DMS53 (cell line): ENCODE measurements around the gene CCL14.
A peak's percentile ranks its signal among the peaks of the same experiment; 100 is the strongest.
"Not testable (repeated sequence)": the region's sequence is repeated elsewhere in the genome, so short reads cannot be mapped to it uniquely, and the experiment has no call there.

Experiments
- DNase-seq: peaks from one replicate; lab custom pipeline; 2025; lab: John Stamatoyannopoulos, UW

CCL14 gene

DNA sequence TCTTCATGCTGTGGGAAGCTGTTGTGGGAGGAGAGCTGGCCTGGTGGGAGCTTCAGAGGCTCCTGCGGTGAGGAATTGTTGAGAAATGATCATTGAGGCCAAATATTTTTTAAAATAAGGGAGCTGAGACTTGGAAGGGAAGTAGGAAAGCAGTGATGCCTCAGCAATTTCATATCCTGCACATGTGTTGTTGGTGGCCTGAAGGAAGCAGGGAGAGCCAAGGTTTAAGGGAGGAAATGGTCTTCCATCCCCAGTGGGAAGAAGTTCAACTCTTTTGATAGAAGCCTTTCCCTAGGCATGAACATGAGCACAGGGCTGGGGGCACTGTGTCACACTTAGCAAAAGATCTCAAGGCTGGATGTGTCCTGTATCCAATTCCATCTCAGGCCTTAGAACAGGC, at the start of gene CCL14:
Gene CCL14 (minus strand): TSS at position 87 of the 400 bp plus-strand sequence. CDS start 80 bp downstream, at position 7.
- no peak for DNase-seq

DNA sequence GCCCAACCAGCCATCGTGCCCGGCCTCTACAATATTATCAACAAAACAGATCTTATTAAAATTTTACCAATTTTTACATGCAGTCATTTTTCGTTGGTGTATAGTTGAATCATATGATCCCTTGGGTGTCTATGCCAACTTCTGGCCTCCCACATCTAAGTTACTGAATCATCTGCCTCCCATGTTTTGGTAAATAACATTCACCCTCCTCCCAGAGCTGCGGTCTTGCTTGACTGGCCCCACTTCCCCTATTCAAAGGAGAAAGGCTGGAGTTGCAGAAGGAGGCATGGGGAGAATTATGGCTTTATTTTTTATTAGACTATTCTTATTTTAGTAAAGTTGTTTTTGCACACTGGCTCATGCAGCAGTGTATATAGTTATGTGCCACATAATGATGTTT, 49.7 kb upstream of the CCL14 start:
- no peak for DNase-seq

GRCh38 chr17:36034127-36034526, 47.6 kb upstream of the CCL14 start:
- DNase-seq: no peak

DNA sequence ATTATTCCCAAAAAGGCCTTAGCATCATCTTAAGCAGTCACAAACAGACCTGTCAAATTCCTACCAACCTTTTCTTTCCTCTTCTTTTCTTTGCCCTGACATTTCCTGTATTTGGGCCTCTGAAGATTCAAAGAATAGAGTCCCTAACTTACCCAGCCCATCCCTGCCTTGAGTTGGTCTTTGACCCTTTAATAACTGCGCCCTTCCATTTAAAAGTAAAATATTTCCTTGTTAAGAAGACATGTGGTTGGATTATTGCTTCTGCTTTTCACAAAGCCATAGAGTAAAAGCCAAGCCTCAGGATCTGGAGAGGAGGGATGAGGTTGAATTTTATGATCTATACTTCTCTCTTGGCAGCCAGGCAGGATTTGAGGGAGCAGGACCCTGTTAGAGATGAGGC, 44.4 kb upstream of the CCL14 start:
- DNase-seq: no peak

- DNase-seq: no peak
Measured at GRCh38 chr17:36027761-36028160, 41.2 kb upstream of the CCL14 start.

- no peak for DNase-seq
Measured at GRCh38 chr17:36024106-36024869, 37.8 kb upstream of the CCL14 start.

DNA sequence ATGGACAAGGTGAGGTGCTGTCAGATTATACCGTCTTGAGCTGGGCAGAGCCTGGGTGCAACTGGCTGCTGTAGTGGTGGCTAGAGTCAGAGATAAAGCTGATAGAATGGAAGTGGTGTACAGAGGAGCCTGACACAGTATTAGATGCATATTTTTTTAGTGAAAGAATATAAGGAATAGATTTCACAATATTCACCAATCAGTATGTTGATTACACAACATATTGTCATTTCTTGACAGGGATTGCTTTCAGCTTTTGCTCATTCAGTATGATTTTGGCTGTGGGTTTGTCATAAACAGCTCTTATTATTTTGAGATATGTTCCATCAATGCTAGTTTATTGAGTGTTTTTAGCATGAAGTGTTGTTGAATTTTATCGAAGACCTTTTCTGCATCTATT, 32.9 kb upstream of the CCL14 start:
- DNase-seq: no peak

GRCh38 chr17:36017799-36018198, 31.3 kb upstream of the CCL14 start, which contains the start of gene CCL23:
Gene CCL23 (minus strand): TSS chr17:36017972. CDS start chr17:36017897, 75 bp downstream.
- no peak for DNase-seq

DNA sequence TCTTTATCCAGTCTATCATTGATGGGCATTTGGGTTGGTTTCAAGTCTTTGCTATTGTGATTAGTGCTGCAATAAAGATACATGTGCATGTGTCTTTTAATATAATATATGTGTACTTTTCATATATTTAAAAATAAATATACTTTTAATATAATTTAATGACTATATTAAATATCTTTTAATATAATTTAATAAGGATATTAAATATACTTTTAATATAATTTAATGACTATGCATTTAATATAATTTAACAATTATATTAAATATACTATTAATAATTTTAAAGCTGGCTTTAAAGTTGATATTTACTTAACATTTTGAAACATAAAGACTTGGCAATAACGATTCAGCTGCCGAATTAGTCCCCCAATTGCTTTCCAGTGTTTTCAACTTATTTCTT, 30.0 kb upstream of the CCL14 start:
- no peak for DNase-seq

DNA sequence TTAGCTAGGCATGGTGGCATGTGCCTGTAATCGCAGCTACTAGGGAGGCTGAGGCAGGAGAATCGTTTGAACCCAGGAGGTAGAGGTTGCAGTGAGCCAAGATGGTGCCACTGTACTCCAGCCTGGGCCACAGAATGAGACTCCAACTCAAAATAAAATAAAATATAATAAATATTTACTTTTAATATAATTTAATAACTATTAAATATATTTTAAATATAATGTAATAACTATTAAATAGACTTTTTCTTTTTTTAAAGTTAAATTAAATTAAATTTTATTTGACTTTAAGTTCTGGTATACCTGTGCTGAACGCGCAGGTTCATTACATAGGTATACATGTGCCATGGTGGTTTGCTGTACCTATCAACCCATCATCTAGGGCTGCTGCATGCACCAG, 29.4 kb upstream of the CCL14 start:
- not testable (repeated sequence) for DNase-seq

DNA sequence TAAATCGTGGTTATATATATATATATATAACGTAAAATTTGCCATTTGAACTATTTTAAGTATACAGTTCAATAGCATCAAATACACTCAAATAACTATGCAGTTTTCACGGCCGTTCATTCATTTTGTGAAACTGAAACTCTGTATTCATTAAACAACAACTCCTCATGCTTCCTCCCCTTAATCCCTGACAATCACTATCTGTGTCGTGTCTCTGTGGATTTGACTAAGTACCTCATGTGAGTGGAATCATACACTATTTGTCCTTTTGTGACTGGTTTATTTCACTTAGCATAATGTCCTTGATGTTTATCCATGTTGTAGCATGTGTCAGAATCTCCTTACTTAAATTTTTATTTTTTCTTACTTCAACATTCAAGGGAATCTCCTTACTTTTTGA, 28.4 kb upstream of the CCL14 start:
- no peak for DNase-seq

DNA sequence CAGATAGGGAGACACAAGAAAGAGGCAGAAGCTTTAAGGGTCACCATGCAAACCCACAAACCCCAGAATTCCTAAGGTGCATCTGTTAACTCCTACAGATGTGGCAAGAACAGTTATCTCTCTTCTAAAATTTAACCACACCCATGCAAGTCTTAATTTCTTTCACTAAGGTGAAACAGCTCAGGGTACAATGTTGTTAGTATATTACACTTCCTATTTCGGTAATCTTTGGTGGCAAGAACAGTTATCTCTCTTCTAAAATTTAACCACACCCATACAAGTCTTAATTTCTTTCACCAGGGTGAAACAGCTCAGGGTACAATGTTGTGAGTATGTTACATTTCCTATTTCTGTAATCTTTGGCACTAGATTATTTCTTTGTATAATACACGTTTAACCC, 24.7 kb upstream of the CCL14 start:
- DNase-seq: no peak

DNA sequence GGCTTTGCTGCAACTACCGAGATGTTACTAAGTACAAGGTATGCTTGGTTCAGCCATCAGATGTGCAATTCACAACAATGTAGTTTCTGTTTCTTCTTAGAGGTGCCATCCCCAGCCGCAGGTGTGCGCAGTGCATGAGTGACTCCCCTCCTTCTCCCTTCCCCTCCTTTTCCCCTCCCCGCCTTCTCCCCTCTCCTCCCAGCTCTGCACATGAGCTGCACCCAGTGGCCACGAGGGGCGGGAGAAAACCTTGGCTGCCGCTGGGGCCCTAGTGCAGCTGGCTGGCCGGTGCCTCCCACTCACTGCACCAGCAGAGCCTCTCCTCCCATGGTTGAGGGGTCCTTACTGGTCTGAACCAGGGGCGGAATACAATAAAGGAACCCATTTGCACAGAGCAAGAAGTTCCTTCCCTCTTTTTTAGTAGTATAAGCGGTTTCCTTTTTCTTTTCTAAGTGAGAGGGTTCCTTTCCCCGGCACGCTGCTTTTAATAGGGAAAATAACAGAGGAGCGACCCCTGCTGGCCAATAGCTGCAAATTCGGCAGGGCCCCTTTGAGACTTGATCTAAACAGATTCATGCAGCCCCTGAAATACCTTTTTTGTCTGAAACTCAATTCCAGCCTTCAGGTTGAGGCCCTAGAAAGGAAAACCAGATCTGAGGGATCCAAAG, 22.6 kb upstream of the CCL14 start:
- peak; percentile 53 for DNase-seq

GRCh38 chr17:36004594-36005108, 18.1 kb upstream of the CCL14 start:
- DNase-seq: no peak

- DNase-seq: no peak
Measured at GRCh38 chr17:36002631-36003030, 16.1 kb upstream of the CCL14 start.

DNA sequence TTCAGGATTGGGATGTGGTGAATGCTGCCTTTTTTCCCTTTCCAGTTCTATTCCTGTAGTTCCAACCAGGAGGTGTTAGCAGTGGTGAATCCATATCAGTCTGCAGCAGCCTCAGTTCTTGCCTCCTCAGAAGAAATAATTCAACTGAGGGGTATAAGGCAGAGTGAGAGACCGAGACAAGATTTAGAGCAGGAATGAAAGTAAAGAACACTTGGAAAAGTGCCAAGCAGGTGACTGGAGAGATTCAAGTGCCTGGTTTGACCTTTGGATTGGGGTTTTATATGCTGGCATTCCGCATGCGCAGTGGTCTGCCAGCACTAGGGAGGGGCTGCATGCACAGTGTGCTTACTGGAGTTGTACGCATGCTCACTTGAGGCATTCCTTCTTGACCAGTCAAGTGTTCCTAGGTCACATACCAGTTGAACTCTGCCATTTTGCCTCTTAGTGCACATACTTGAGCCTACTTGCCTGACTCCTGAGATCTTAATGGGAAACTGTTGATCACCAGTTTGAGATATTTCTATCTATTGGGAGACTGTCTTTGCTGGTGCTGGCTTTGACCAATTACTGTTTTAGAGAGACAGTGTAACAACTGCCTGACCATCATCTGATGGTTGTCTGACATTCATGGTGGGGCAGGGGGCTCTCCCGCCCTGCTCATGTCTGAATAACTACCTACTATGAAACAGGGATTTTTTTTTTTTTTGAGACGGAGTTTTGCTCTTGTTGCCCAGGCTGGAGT, 15.5 kb upstream of the CCL14 start:
- DNase-seq: peak; percentile 80

DNA sequence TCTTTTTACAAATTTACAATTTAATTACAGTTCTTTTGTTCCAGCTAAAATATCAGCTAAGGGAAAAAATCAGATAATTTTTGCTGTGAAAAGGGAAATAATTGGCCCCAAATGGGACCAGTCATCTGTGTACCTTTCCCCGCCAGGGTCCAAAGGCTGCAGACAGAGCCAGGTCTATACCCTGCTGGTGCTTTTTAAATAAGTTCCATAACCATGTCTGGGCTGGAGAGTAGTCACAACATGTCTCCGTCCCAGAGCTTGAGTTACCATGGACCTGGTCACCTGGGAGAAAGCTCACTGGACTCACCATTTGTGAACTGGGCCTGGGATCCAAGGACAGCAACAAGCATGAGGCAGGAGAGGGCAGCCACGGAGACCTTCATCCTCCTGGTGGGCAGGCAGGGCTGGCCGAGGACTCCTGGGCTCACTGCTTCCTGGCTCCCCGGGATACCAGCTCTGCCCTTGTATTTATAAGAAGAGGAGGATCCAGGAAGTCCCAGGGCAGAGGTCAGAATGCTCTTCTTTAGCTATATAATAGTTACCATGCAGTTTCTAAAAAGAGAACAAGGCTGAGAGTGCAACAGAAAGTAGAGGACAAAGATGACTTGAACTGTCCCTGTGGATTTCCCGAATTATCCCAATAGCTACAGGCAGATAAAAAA, 14.7 kb upstream of the CCL14 start, which contains the start of gene CCL15:
Gene CCL15 (minus strand): TSS at position 444 of the 662 bp plus-strand sequence. CDS start 61 bp downstream, at position 383.
- peak; percentile 32 for DNase-seq

DNA sequence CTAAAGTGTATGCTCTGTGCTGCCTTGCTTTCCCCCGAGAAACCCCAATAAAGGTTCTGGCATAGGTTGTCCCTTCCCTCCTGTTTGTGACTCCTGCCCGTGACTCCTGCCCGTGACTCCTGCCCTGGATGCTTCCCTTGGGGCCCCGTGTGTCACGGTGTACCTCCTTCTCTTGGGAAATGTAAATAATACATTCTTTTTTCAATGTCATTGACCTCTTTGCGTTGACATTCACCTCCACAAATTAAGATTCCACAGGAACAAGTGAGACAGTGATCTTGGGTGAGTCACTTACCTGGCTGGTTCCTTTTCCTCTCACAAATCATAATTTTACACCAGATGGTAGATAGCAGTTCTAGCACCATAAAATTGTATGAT, 14.2 kb upstream of the CCL14 start:
- DNase-seq: no peak

DNA sequence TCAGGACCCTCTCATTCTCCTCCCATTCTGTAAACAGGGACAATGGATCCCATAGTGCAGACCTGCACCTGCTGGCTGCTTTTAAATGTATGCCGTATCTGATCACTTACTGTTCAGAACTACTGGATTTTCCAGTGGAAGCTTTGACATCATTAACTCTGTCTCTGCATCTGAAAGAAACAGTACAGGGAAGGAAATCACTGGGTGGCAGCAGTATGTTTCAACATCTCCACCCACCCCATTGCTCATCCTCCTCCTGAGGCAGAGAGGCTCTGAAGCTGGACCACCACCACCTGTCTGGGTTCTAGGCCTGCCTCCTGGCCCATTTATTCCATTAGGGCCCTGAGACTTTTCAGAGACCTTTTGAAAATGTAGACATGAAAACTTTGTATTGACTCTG, 12.2 kb upstream of the CCL14 start:
- DNase-seq: no peak

- no peak for DNase-seq
Measured at GRCh38 chr17:35998018-35998545, 11.6 kb upstream of the CCL14 start.

DNA sequence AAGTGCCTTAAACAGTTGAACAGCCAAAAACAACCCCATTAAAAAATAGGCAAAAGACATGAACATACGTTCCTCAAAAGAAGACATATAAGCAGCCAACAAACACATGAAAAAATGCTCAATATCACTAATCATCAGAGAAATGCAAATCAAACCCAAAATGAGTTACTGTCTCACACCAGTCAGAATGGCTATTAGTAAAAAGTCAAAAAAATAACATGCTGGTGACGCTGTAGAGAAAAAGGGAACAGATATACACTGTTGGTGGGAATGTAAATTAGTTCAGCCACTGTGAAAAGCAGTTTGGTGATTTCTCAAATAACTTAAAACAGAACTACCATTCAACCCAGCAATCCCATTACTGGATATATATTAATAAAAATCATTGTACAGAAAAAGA, 8.8 kb upstream of the CCL14 start:
- DNase-seq: not testable (repeated sequence)

DNA sequence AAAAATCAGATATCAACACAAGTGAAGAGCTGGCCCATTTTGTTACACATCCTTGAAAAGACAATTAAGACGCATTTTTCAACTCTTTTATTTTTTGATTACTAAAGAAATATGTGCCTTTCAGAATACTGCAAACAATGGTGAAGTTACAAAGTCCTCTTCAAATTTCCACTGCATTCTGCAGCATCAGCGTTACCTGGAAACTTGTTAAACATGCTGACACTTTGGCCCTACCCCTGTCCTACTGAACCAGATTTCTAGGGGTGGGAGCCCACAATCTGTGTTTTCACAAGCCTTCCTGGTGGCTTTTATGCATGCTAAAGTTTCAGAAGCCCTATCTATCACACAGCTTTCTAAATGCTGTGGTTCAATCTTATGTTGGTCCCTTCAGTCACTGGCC, 4.5 kb upstream of the CCL14 start:
- DNase-seq: no peak
